Heart left ventricle (tissue), 16 donors: ENCODE data around the gene CFAP141. TPM values are rescaled to one million over a fixed set of nuclear protein-coding genes. Genes with fewer than 3 reads are reported as not detected.

ENCODE experiments used
- ATAC-seq, 4 donors: fragments of 200-7000 bp; cut with Tn5 transposase; one replicate each; pipeline ENCODE4 v1.9.1; 2020 to 2022; ENCODE audit warnings: moderate library complexity in 4 of 4, mild to moderate bottlenecking in 3 of 4, moderate number of reproducible peaks in 1 of 4
- DNase-seq, 5 donors: peaks; one replicate each; pipeline ENCODE4 v3.0.0-alpha.2; 2020
- H3K27ac ChIP-seq, 12 donors: fragments of 200-600 bp; sonication (generic) in 4 of 12; one replicate each; pipeline versions ENCODE4 v1.5.0 to v1.8.0; 2016 to 2022; ENCODE audit warnings: mild to moderate bottlenecking in 2 of 12
- H3K27me3 ChIP-seq, 9 donors: fragments of 200-600 bp; sonication (generic) in 2 of 9; one replicate each; pipeline versions ENCODE4 v1.5.1 to v1.8.0; 2016 to 2022; ENCODE audit warnings: mild to moderate bottlenecking in 3 of 9
- H3K36me3 ChIP-seq, 9 donors: fragments of 200-600 bp; sonication (generic) in 2 of 9; one replicate each; pipeline versions ENCODE4 v1.5.0 to v1.8.0; 2018 to 2022; ENCODE audit warnings: mild to moderate bottlenecking in 2 of 9
- H3K4me1 ChIP-seq, 12 donors: fragments of 200-600 bp; sonication (generic) in 4 of 12; one replicate each; pipeline versions ENCODE4 v1.5.0 to v1.8.0; 2016 to 2022; ENCODE audit warnings: mild to moderate bottlenecking in 3 of 12
- H3K4me3 ChIP-seq, 12 donors: fragments of 200-600 bp; sonication (generic) in 4 of 12; one replicate each; pipeline versions ENCODE4 v1.5.0 to v1.8.0; 2017 to 2022; ENCODE audit warnings: mild to moderate bottlenecking in 9 of 12, moderate library complexity in 4 of 12
- H3K9me3 ChIP-seq, 12 donors: fragments of 200-600 bp; sonication (generic) in 4 of 12; one replicate each; pipeline versions ENCODE4 v1.5.0 to v1.8.0; 2016 to 2022; ENCODE audit warnings: mild to moderate bottlenecking in 1 of 12
- CTCF ChIP-seq, 12 donors: fragments of 200-600 bp; sonication (generic) in 4 of 12; IDR thresholded peaks; one replicate each; pipeline versions ENCODE4 v1.5.0 to v1.8.0; 2018 to 2022; ENCODE audit warnings: antibody characterized with exemption in 12 of 12, mild to moderate bottlenecking in 5 of 12
- POLR2A ChIP-seq, 2 donors: fragments of 450-650 bp; IDR thresholded peaks; one replicate each; pipeline ENCODE4 v1.6.1; 2017; ENCODE audit warnings: antibody characterized with exemption in 2 of 2, mild to moderate bottlenecking in 2 of 2, moderate library complexity in 2 of 2
- WGBS, 4 donors: extraction: QIAGEN DNeasy Blood & Tissue Kit in 2 of 4; methylation state at CpG; one replicate each; pipeline versions ENCODE4 v1.1.5 to v1.1.7; 2013 to 2018; 5-methylcytosine and 5-hydroxymethylcytosine counted together
- intact Hi-C, 10 donors: fragments of 100-400 bp; cut with DNase I; formaldehyde crosslinking; loops; one replicate each; pipeline versions ENCODE4 v1.11.1 to v1.14.2; 2022
- polyA plus RNA-seq, 2 donors: library from polyadenylated mRNA; stranded (reverse); fragments of 200-250 nt; gene quantifications; one replicate each; pipeline ENCODE4 v1.2.3, GENCODE V29; 2013
- total RNA-seq, 9 donors: library from RNA; depleted of rRNA in 2 of 9; stranded (reverse); fragments of >200 nt in 2 of 9; fragmentation: NEBNext Ultra II Directional in 3 of 9; extraction: Animal tissue kit (Norgen Biotek cat#: 25700) in 3 of 9; gene quantifications; one replicate each; pipeline versions ENCODE4 v1.1.0 to v1.2.4, GENCODE V29; 2016 to 2023
- donor health status: ischemic (EF 13 %, LVEDD 7.1; RV severe dilation, severe dysfunction).
- donor health status: healthy with polysubstance abuse.
- donor health status: DM: no; HTN: yes; CAD: no.
- donor health status: DM: no; HTN: no; CAD: no.
- donor health status: ischemic (EF 25% LVEDD 6.9; RV normal size, moderate dysfunction).
- donor health status: ischemic (EF 25% LVEDD 5.7; RV mildly dilated, moderate dysfunction).
- donor health status: healthy.
- donor health status: DM: yes; HTN: yes; CAD: no.
- donor health status: ischemic (EF 35%, LVEDD 5.7; RV mildly dilated, moderate dysfunction).
- donor health status: nonischemic (EF 11% LVEDD 7.7; RV severe dilation, severe dysfunction).
- donor health status: DM: yes; HTN: yes; CAD: no.
- donor health status: PGD.
- donor health status: ischemic (EF 29% LVEDD 5.4; RV normal size, mild dysfunction).
- donor health status: nonischemic (EF 23%, LVEDD 6.1; RV moderate dilation, normal function).

Gene CFAP141
- total and polyA plus RNA-seq, 11 donors = not detected

DNA sequence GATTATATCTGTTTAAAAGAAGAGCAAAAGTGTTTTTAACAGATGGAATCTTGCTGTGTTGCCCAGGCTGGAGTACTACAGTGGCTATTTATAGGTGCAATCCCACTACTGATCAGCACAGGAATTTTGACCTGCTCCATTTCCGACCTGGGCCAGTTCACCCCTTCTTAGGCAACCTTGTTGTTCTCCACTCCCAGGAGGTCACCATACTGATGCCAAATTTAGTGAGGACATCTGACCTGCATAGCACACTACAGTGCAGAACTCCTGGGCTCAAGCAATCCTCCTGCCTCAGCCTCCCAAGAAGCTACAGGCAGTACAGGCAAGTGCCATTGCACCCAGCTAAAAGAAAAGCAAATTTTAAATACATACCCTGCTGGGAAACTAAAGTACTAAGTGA lies 39.9 kb downstream of the CFAP141 start:
- Histone ChIP-seq H3K9me3 (no peaks in the 10 kb centered on the region), H3K27me3 (no peaks in the 10 kb centered on the region), H3K4me1 (peaks cover 0 to 1% (median 0%) of the 10 kb centered on the region in 12 donors), H3K27ac (no peak overlapping the region), H3K4me3 (no peak overlapping the region), H3K36me3 (peaks cover 0 to 100% (median 97%) of the 10 kb centered on the region in 9 donors)
- DNase-seq = no peak
- ATAC-seq = no peak
- 73 to 83% (median 77%) methylated on average over 1 of the region's 1 CpG for WGBS, 4 donors
- intact Hi-C loops = no loop called here
- no peak for TF ChIP-seq POLR2A (IDR thresholded peaks at IDR 0.05)
- no peak for TF ChIP-seq CTCF (IDR thresholded peaks at IDR 0.05)

DNA sequence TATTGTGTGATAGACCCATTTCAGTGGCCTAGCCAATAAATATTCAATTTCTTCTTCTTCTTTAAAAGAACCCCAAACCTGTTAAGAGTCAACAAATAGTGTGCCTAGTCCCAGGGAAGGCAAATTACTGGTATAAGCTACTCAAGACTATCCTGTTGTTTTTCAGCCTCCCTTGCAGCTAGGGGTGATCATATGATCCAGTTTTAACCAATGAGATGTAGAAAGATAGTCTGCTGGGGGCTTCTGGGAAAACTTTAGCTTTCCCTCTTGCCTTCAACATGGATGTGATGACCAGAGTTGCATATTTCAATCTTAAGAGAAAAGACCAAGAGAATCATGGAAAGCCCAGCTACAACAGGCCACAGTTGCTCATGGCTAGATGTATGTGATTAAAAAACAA lies 46.6 kb downstream of the CFAP141 start:
- H3K9me3 ChIP-seq = peaks cover 0 to 3% (median 0%) of the 10 kb centered on the region in 12 donors
- DNase-seq = no peak
- H3K4me3 ChIP-seq = no peak overlapping the region
- no peak for ATAC-seq
- no peak for TF ChIP-seq CTCF (IDR thresholded peaks at IDR 0.05)
- TF ChIP-seq POLR2A (IDR thresholded peaks at IDR 0.05) = no peak
- peaks cover 0 to 99% (median 79%) of the 10 kb centered on the region in 9 donors for H3K36me3 ChIP-seq
- peaks cover 0 to 60% (median 11%) of the 10 kb centered on the region in 12 donors for H3K4me1 ChIP-seq
- intact Hi-C loops = no loop called here
- H3K27ac ChIP-seq = peak overlapping the region in 1 of 12 donors; percentile 74
- H3K27me3 ChIP-seq = no peaks in the 10 kb centered on the region

DNA sequence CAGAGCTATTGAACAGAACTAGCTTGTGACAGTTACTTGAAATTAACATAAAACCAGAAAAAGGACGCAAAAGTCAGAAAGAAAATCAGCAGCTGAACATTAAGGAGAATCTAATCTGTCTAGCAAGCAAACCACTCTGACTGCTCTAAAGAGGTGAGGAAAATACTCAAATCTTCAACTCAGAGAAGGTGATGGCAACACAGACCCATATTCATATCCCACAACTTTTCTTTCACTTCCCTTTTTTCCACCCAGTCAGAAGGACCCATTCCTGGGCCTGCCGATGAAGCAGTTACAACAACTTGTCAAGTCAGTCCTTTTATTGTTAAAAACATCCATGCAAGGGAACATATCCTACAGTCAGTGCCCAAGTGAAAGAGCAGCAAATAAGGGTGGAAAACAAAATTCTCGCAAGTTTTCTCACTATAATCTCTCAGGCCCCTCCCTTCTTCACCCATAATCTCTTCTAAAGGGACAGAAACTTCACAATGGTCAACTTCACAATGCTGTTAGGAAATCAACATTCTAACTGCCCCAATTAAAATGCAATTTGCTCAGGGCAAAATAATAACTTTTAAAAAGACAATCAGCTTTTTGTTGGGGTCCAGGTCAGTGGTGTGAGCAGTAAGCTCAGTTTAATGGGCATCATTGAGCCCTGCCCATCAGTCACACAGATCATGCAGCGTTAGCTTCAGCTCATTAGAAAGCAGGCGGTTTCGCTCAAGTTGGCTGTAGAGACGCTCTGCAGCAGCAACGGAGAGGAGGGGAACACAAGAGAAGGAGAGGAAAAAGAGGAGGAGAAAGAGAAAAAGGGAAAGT lies 47.6 kb downstream of the CFAP141 start:
- H3K27ac ChIP-seq = peak overlapping the region in 2 of 12 donors; percentile 17 to 74
- peaks cover 0 to 69% (median 12%) of the 10 kb centered on the region in 12 donors for H3K4me1 ChIP-seq
- ATAC-seq = peak in 1 of 4 donors; percentile 22
- H3K27me3 ChIP-seq = no peaks in the 10 kb centered on the region
- no peak for TF ChIP-seq CTCF (IDR thresholded peaks at IDR 0.05)
- TF ChIP-seq POLR2A (IDR thresholded peaks at IDR 0.05) = no peak
- H3K9me3 ChIP-seq = peaks cover 0 to 3% (median 0%) of the 10 kb centered on the region in 12 donors
- peaks cover 0 to 90% (median 69%) of the 10 kb centered on the region in 9 donors for H3K36me3 ChIP-seq
- no peak for DNase-seq
- intact Hi-C loops = no loop called here
- H3K4me3 ChIP-seq = peak overlapping the region in 1 of 12 donors; percentile 10
- WGBS, 4 donors = 83 to 89% (median 87%) methylated on average over 8 of the region's 8 CpGs

DNA sequence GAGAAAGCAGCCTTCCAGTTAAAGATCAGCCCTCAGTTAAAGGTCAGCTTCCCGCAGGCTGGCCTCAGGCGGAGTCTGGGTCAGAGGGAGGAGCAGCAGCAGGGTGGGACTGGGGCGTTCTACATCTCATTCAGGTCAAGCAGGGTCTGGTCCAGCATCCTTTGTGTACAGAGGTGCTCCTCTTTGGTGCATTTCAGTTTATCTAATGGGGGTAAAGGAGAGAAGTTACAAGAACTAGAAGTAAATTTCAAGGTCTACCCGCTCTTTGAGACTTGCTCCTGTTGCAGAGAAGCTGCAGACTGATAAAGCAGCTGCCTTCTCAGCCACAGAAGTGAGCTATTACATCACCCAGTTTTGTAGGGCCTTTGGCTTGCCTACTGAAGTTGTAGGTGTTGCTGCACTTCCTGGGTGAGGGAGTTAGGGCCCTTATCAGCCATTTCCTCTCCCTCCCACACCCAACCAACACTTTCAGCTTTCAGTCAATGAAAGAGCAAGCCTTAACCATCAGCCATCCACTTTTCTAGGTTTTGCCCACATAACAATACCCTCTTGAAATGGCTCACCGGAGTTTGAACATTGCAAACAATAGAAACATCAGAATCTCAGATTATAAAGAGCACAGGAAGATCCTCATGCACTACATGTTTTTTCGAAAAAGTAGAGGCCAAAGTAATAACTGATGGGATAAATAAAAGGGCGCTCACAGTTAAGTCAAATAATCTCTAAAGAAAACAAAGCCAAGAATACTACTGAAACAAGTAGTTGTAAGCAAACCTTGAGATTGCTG lies 48.4 kb downstream of the CFAP141 start:
- H3K4me3 ChIP-seq = no peak overlapping the region
- 74 to 81% (median 77%) methylated on average over 7 of the region's 7 CpGs for WGBS, 4 donors
- ATAC-seq (peak in 3 of 4 donors; percentile 12 to 55 (median 55)), DNase-seq (no peak)
- TF ChIP-seq CTCF (IDR thresholded peaks at IDR 0.05) (no peak), POLR2A (IDR thresholded peaks at IDR 0.05) (no peak)
- H3K27me3 ChIP-seq = no peaks in the 10 kb centered on the region
- H3K27ac ChIP-seq = peak overlapping the region in 3 of 12 donors; percentile 3 to 74 (median 17)
- peaks cover 0 to 70% (median 12%) of the 10 kb centered on the region in 12 donors for H3K4me1 ChIP-seq
- intact Hi-C loops = no loop called here
- peaks cover 0 to 3% (median 0%) of the 10 kb centered on the region in 12 donors for H3K9me3 ChIP-seq
- peaks cover 0 to 82% (median 61%) of the 10 kb centered on the region in 9 donors for H3K36me3 ChIP-seq
